NCI-H1436 (cell line): Measurements from ENCODE around the gene RCOR1.
"Not testable (repeated sequence)": the region's sequence is repeated elsewhere in the genome, so short reads cannot be mapped to it uniquely, and the experiment has no call there.

Experiments
- DNase-seq: peaks from one replicate; lab custom pipeline; 2025; lab: John Stamatoyannopoulos, UW

Gene RCOR1

DNA sequence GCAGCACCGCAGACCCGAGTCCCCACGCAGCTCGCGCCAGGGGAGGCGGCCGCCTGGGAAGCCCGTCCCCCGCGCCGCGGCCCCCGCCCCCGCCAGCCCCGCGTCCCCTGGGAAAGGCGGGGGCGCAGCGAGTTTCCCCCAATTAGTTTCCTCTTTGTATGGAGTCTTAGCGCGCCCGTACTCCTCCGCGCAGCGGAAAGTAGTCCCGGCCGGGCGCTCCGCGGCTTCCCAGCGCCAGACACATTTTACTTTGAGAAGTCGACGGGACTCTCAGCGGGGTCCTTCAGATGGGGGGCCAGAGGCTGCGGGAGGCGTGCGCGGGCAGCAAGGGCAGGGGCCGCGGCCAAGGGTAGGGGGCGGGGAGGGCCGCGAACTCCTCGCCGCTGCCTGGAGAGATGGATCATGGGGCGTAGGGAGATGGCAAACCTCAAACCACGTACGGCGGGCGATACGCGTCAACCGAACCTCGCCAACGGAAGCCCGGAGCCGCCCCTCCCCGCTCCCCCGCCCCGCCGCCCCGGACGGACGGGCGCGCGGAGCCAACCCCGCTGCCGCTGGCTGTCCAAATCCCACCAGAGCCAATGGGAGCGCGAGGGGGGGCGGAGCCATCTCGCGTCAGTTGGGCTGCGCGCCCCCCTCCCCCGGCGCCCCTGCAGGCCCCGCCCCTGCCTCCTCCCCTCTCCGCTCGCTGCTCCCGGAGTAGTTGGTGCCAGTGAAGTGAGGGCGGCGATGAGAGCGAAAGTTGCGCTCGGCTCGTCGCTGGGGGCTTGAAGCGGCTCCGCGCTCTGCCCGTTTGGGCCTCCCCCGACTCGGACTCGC, at the start of gene RCOR1:
Gene RCOR1 (plus strand): TSS at position 706 of the 819 bp plus-strand sequence. CDS start 238 bp downstream, outside the sequence.
- DNase-seq = peak; percentile 95

- no peak for DNase-seq
Observed at GRCh38 chr14:102544046-102544746, 48.3 kb upstream of the RCOR1 start.

DNA sequence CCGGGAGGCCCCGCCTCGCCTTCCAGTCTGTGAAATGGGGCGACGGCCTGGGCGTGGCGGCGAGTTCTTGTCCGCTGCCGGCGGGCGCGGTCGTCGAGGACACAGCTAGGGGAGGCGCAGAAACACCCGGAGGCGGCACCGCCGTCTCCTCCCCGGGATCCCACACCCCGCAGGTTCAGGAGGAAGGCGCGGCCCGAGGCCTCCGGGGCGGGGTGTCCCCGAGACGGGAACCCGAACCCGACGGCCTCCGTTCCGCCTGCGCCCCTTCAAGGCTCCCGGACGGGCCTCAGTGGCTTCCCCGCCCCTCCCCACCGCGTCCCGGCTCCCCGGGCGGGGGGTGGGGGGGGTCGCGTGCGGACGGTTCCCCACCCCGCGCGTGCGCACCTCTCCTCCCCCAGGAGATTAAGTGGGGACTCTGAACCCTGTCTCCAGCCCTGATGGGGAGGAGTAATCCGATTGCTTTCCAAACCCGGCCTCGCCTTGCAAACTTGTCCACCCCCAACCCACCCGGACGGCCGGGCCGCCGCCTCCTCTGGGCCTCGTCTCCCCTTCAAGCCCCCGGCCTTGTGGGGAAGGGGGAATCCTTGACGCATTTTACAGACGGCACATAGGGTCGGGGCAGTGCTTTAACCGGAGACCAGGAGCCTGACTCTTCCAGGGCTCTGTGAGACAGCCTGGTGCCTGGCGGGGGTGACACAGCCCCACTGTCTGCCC, 47.5 kb upstream of the RCOR1 start:
- no peak for DNase-seq

DNA sequence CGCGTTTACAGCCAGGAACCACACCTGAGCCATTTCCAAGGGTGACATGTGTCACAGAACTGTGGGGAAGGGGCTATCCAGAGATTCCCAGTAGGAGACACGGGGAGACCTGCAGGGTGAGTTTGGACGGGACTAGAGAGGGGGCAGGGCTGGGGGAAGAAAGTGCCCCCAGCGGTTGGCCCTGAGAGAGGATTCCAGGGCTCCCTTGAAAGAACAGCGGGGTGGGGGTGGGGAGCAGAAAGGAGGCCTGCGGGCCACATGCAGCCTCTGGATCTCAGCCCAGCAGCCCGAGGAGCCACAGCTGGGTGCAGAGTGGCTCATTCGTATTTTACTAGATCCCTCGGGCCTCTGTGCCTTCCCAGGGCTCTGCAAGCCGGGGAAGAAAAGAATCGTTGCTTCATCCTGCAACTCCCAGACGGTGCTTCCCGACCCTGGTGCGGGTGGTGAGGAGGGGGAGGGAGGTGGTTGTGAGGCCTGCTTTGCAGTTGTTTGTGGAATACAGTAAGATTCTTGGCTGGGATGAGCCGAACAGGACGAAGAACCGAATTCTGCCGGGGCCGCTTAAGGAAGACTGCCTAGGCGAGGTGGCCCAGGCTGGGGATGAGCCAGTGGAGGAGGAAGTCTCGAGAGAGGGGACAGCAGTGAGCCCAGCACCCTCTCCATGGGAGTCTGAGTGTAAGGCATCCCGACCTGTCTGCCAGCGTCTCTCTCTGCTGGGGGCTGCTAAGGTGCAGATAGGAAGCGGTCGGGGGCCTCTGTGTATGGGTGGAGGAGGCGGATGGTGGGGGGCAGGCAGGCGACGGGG, 46.8 kb upstream of the RCOR1 start:
- DNase-seq = no peak

DNA sequence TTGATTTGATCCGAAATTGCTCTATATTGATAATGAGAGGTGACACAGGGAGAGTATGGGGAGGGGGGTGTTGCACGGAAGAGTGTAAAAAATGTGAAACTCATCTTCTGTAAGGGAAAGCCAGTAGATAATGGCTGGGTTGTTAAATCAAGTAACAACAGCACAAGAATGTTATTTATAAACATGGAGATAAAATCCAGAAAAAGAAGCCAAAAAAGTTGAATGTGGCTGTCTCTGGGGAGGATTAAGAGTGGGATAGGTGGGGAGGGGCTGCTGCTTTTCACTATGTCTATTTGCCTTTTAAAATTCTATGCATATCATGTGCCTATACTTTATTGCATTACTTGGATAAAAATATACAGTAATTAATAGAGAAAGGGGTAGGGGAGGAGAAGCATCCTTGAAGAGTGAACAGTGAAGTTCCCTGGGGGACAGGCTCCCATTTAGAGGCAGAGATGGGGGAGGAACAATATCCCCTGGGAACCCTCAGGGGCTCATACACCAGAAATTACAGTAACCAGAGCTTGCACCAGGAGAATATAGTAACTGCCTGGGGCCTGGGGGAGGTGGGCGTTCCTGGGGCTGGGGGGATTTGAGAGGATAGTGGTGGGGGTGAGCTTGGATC, 43.7 kb upstream of the RCOR1 start:
- DNase-seq = peak; percentile 79

- not testable (repeated sequence) for DNase-seq
Observed at GRCh38 chr14:102550927-102551401, 41.5 kb upstream of the RCOR1 start.

DNA sequence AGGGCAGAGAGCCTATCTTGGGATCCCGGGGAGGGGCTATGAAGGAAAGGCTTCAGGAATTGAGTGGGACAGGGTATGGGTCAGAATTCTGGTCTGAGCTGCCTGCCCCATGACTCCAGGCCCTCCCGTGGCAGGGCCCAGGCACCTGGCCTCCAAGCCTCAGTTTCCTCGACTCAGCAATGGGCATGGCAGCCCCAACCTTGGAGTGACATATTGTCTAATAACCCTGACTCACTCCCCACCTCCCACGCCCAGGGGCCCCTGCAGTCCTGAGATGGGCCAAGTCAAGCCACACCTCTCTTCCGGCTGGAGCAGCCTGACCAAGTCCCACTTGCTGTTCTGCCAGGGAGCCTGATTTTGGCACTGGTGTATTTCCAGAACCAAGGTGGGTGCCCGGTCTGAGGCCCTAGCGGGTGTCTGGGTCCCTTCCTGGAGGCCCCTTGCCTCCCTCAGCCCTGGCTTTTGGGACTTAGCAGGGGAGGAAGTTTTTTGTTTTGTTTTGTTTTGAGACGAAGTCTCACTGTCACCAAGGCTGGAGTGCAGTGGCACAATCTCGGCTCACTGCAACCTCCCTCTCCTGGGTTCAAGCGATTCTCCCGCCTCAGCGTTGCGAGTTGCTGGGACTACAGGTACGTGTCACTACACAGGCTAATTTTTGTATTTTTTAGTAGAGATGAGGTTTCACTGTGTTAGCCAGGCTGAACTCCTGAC, 40.3 kb upstream of the RCOR1 start:
- no peak for DNase-seq

GRCh38 chr14:102554821-102555819, 37.3 kb upstream of the RCOR1 start:
- peak; percentile 33 for DNase-seq

DNA sequence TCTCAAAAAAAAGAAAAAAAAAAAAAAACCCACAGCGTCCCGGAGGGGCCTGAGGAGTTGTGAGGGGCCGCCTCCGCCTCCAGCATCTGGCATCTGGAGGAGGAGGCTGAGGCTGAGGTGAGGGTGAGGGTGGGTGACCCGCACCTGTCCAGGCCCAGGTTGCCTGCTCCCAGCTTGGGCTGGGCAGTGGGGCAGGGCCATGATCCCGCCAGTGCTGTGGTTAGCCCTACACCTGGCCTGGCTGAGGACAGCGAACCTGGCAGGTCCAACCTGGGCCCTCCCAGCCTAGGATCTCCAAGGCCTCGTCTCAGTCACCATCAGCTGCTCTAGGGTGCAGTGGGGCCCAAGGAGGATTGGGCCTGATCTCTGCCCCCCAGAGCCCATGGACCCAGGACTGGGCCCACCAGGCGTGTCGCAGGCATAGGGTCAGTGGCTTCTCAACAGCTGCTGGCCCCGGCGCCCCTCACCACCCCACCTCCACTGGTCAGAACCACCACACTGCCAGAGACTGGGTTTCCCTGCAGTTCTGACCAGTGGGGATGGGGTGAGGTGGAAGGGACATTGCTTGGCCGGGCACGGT, 36.3 kb upstream of the RCOR1 start:
- no peak for DNase-seq

GRCh38 chr14:102557434-102558226, 34.8 kb upstream of the RCOR1 start:
- DNase-seq = no peak

GRCh38 chr14:102558556-102558955, 33.9 kb upstream of the RCOR1 start:
- DNase-seq = no peak

- no peak for DNase-seq
Observed at GRCh38 chr14:102560458-102561261, 31.8 kb upstream of the RCOR1 start.

GRCh38 chr14:102565331-102565887, 27.0 kb upstream of the RCOR1 start:
- DNase-seq = no peak

DNA sequence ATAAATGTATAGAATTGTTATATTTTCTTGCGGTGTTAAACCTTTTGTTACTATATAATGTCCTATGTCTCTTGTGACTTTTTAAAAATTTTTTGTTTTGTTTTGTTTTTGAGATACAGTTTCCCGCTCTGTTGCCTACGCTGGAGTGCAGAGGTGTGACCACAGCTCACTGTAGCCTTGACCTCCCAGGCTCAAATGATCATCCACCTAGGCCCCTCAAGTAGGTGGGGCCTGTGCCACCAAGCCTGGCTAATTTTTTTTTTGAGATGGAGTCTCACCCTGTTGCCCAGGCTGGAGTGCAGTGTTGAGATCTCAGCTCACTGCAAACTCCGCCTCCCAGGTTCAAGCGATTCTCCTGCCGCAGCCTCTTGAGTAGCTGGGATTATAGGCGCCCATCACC, 26.5 kb upstream of the RCOR1 start:
- no peak for DNase-seq

- DNase-seq = no peak
Observed at GRCh38 chr14:102568115-102568614, 24.3 kb upstream of the RCOR1 start.

DNA sequence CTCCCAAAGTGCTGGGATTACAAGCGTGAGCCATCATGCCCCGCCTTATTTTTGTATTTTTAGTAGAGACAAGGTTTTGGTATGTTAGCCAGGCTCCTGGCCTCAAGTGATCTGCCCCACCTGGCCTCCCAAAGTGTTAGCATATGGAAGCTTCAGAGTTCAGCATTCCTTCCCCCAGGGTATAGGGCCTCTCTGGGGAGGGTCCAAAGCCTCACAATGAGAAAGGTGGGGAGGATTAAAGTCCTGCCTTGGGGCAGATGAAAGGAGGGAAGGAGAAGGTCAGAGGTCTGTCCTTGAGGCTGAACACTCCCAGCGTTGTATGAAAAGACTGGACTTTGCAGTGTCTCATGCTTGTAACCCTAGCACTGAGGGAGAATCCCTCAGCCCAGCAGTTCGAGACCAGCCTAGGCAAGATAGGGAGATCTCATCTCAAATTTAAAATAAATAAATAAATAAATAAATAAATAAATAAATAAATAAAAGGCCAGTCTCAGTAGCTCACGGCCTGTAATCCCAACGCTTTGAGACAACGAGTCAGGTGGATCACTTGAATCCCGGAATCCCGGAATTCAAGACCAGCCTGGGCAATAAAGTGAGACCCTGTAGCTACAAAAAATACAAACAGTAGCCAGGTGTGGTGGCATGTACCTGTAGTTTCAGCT, 22.0 kb upstream of the RCOR1 start:
- DNase-seq = no peak
